Breast epithelium (tissue), 4 donors: ENCODE results near the gene CD4. TPM values are rescaled to one million over a fixed set of nuclear protein-coding genes. Genes with fewer than 3 reads are reported as not detected.

Experiments
- DNase-seq, 2 donors: peaks; one replicate each; pipeline ENCODE4 v3.0.0-alpha.2; 2019; ENCODE audit warnings: low spot score in 2 of 2
- H3K27ac ChIP-seq, 2 donors: fragments of 200-600 bp; sonication (generic) in 1 of 2; one replicate each; pipeline ENCODE4 v1.5.1; 2016 to 2019; ENCODE audit warnings: mild to moderate bottlenecking in 1 of 2
- H3K27me3 ChIP-seq, 2 donors: fragments of 200-600 bp; sonication (generic) in 1 of 2; one replicate each; pipeline versions ENCODE4 v1.5.1 to v1.6.0; 2017 to 2019; ENCODE audit warnings: control low read depth in 1 of 2, mild to moderate bottlenecking in 1 of 2
- H3K36me3 ChIP-seq: fragments of 200-600 bp; one replicate; pipeline ENCODE4 v1.5.1; 2019
- H3K4me1 ChIP-seq, 2 donors: fragments of 200-600 bp; sonication (generic); one replicate each; pipeline ENCODE4 v1.5.1; 2016 to 2019; ENCODE audit warnings: control low read depth in 1 of 2
- H3K4me3 ChIP-seq, 3 donors: fragments of 200-600 bp; sonication (generic); 1 replicate in 2 of 3; 2 replicates in 1 of 3; pipeline ENCODE4 v1.5.1; 2016 to 2019; ENCODE audit warnings: mild to moderate bottlenecking in 3 of 3, moderate library complexity in 2 of 3
- H3K9me3 ChIP-seq, 2 donors: fragments of 200-600 bp; sonication (generic) in 1 of 2; one replicate each; pipeline ENCODE4 v1.5.1; 2016 to 2019; ENCODE audit warnings: control low read depth in 1 of 2
- POLR2A ChIP-seq: fragments of 450-650 bp; IDR thresholded peaks from one replicate; pipeline ENCODE4 v1.6.1; 2016; ENCODE audit warnings: antibody characterized with exemption, mild to moderate bottlenecking, moderate library complexity
- POLR2AphosphoS5 ChIP-seq, 3 donors: sonication (generic); formaldehyde crosslinking; IDR thresholded peaks; one replicate each; pipeline ENCODE4 v1.6.1; 2017; ENCODE audit warnings: antibody characterized with exemption in 3 of 3
- intact Hi-C: fragments of 100-400 bp; cut with DNase I; formaldehyde crosslinking; loops from one replicate; pipeline ENCODE4 v1.15.1; 2023; ENCODE audit warnings: low total_unique reads
- total RNA-seq, 3 donors: library from RNA; depleted of rRNA; stranded (reverse); fragments of >200 nt; gene quantifications; one replicate each; pipeline ENCODE4 v1.1.0, GENCODE V29; 2016
- TF ChIP-seq, protein P1 (sequence below), 3 donors: fragments of 450-650 bp; IDR thresholded peaks; one replicate each; pipeline ENCODE4 v1.5.1; 2016 to 2017; ENCODE audit warnings: antibody characterized with exemption in 3 of 3, mild to moderate bottlenecking in 3 of 3, moderate library complexity in 3 of 3

CD4 gene
- total RNA-seq, 3 donors from 2014 or later, result 5.9 to 29.0 (median 11.0) TPM

DNA sequence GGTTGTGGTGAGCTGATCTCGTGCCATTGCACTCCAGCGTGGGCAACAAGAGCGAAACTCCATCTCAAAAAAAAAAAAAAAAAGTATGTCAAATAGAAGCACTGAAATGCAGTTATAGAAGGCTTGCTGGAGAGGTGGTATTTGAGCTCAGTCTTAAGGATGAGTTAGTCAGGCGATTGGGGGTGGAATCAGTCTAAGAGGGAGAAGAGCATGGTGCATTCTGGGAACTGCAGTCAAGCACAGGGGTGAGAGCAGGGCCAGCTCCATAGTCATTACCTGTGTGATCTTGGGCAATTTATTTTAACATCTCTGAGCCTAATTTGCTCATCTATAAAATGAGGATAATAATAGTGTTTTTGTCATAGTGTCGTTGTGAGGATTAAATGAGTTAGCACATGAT lies 45.5 kb downstream of the CD4 start:
- no peak for DNase-seq
- TF ChIP-seq POLR2A, result no peak
- no peak for TF ChIP-seq POLR2AphosphoS5 (IDR thresholded peaks at IDR 0.05)
- TF ChIP-seq, protein P1, sequence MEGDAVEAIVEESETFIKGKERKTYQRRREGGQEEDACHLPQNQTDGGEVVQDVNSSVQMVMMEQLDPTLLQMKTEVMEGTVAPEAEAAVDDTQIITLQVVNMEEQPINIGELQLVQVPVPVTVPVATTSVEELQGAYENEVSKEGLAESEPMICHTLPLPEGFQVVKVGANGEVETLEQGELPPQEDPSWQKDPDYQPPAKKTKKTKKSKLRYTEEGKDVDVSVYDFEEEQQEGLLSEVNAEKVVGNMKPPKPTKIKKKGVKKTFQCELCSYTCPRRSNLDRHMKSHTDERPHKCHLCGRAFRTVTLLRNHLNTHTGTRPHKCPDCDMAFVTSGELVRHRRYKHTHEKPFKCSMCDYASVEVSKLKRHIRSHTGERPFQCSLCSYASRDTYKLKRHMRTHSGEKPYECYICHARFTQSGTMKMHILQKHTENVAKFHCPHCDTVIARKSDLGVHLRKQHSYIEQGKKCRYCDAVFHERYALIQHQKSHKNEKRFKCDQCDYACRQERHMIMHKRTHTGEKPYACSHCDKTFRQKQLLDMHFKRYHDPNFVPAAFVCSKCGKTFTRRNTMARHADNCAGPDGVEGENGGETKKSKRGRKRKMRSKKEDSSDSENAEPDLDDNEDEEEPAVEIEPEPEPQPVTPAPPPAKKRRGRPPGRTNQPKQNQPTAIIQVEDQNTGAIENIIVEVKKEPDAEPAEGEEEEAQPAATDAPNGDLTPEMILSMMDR (IDR thresholded peaks at IDR 0.05), result no peak
- H3K27ac ChIP-seq, result no peak overlapping the region
- H3K36me3 ChIP-seq, result no peaks in the 10 kb centered on the region
- H3K9me3 ChIP-seq, result no peaks in the 10 kb centered on the region
- H3K27me3 ChIP-seq, result no peaks in the 10 kb centered on the region
- intact Hi-C loops, result no loop called here
- H3K4me3 ChIP-seq, result no peak overlapping the region
- no peaks in the 10 kb centered on the region for H3K4me1 ChIP-seq

GRCh38 chr12:6836851-6837250 lies 47.5 kb downstream of the CD4 start:
- DNase-seq, result no peak
- Histone ChIP-seq H3K4me1 (no peaks in the 10 kb centered on the region), H3K36me3 (no peaks in the 10 kb centered on the region), H3K9me3 (no peaks in the 10 kb centered on the region), H3K27me3 (no peaks in the 10 kb centered on the region), H3K27ac (no peak overlapping the region), H3K4me3 (no peak overlapping the region)
- TF ChIP-seq POLR2A, result no peak
- no peak for TF ChIP-seq POLR2AphosphoS5 (IDR thresholded peaks at IDR 0.05)
- TF ChIP-seq, protein P1 (IDR thresholded peaks at IDR 0.05), result no peak
- intact Hi-C loops, result no loop called here

DNA sequence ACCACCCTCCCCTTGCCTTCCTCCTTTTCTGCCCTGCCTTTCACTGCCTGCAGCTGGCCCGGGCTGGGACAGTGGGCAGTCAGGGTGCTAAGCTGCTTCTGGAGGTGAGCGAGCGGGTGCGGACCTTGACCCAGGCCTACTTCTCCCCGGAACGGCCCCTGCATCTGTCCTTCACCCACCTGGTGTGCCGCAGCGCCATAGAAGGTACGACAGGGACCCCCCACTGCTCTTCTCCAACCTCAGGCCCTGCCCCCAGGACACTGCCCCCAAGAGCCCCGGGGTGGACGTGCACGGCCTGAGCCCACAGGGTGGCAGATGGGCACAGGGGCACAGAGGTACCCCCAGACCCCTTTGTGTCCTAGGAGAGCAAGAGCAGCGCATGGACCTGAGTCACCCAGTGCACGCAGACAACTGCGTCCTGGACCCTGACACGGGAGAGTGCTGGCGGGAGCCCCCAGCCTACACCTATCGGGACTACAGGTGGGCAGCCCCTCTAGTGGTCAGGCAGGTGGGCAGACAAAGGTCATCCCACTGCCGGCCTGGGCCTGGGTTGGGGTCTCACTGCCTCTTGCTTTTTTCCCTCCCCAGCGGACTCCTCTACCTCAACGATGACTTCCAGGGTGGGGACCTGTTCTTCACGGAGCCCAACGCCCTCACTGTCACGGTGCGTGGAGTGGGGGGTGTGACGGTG lies 48.2 kb downstream of the CD4 start:
- no peaks in the 10 kb centered on the region for H3K36me3 ChIP-seq
- no peaks in the 10 kb centered on the region for H3K27me3 ChIP-seq
- no peaks in the 10 kb centered on the region for H3K4me1 ChIP-seq
- no peaks in the 10 kb centered on the region for H3K9me3 ChIP-seq
- TF ChIP-seq, protein P1 (IDR thresholded peaks at IDR 0.05), result no peak
- TF ChIP-seq POLR2A (no peak), POLR2AphosphoS5 (IDR thresholded peaks at IDR 0.05) (no peak)
- intact Hi-C loops, result no loop called here
- no peak for DNase-seq
- H3K27ac ChIP-seq, result no peak overlapping the region
- H3K4me3 ChIP-seq, result no peak overlapping the region

DNA sequence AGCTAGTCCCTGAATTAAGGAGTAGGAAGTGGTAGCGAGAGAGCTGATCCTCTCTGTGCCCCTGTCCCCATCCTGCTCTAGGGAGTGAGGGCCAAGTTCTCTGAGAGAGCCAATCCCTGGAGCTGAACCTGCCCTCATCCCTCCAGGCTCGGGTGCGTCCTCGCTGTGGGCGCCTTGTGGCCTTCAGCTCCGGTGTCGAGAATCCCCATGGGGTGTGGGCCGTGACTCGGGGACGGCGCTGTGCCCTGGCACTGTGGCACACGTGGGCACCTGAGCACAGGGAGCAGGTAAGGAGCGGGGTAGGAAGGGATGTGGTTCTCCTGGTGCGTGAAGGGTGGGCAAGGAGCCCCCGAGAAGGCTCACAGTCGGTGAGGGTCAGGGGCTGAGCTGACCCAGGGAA lies 49.5 kb downstream of the CD4 start:
- Histone ChIP-seq H3K27ac (no peak overlapping the region), H3K4me1 (no peaks in the 10 kb centered on the region), H3K9me3 (no peaks in the 10 kb centered on the region), H3K27me3 (no peaks in the 10 kb centered on the region), H3K4me3 (no peak overlapping the region), H3K36me3 (no peaks in the 10 kb centered on the region)
- intact Hi-C loops, result no loop called here
- TF ChIP-seq, protein P1 (IDR thresholded peaks at IDR 0.05), result no peak
- TF ChIP-seq POLR2A (no peak), POLR2AphosphoS5 (IDR thresholded peaks at IDR 0.05) (no peak)
- no peak for DNase-seq

DNA sequence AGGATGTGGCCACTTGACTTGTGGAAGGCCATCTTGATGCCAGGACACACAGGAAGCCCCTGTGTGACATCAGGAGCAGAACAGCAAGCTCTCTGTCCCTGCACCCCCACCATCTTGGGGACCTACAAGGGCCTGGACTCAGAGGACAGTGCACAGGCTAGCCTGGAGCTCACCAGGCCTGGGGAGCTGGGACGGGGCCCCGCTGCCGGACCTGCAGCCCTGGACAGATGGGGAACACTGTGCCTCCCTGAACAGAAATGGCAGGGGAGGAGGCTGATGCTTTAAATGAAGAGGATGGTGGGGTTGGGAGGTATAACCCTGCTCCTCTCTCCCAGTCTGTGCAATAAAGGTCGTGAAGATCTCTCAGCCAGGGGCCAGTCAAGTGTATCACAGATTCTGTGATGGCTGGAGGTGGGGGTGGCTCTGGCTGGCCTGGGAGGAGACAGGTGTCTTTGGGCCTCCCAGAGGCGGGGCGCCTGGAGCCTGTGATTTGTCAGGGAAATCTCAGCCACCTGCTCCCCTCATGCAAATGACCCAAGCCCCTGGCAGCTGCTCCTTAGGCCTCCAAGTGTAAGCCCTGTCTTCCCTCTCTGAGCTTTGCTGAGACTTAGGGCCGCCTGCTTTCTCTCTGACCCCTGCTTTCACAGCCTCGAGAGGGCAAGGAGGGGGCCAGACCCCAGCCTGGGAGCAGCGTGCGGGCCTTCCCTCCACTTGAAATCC lies 50.3 kb downstream of the CD4 start:
- TF ChIP-seq, protein P1 (IDR thresholded peaks at IDR 0.05), result no peak
- no peak for TF ChIP-seq POLR2AphosphoS5 (IDR thresholded peaks at IDR 0.05)
- TF ChIP-seq POLR2A, result no peak
- H3K27ac ChIP-seq, result no peak overlapping the region
- intact Hi-C loops, result no loop called here
- H3K36me3 ChIP-seq, result no peaks in the 10 kb centered on the region
- DNase-seq, result no peak
- H3K4me1 ChIP-seq, result no peaks in the 10 kb centered on the region
- no peak overlapping the region for H3K4me3 ChIP-seq
- H3K9me3 ChIP-seq, result no peaks in the 10 kb centered on the region
- no peaks in the 10 kb centered on the region for H3K27me3 ChIP-seq
